MM.1S (cell line): Measurements from ENCODE around the gene POLR3E.

Experiments
- EZH2 ChIP-seq: fragments of 300-600 bp; sonication (generic); optimal IDR thresholded peaks from 2 replicates; pipeline ENCODE3; 2017; ENCODE audit warnings: low read depth, mild to moderate bottlenecking, antibody characterized with exemption, low read length, mixed read lengths
- EZH2phosphoT487 ChIP-seq: fragments of 300-600 bp; sonication (generic); IDR thresholded peaks from 2 replicates; pipeline ENCODE4 v1.6.1; 2018; ENCODE audit warnings: antibody characterized with exemption, low read length
- TF ChIP-seq, protein P1 (sequence below): fragments of 300-600 bp; sonication (generic); IDR thresholded peaks from 2 replicates; pipeline ENCODE4 v1.5.1; 2016; ENCODE audit warnings: antibody characterized with exemption, low read length, mixed read lengths

- TF ChIP-seq, protein P1, sequence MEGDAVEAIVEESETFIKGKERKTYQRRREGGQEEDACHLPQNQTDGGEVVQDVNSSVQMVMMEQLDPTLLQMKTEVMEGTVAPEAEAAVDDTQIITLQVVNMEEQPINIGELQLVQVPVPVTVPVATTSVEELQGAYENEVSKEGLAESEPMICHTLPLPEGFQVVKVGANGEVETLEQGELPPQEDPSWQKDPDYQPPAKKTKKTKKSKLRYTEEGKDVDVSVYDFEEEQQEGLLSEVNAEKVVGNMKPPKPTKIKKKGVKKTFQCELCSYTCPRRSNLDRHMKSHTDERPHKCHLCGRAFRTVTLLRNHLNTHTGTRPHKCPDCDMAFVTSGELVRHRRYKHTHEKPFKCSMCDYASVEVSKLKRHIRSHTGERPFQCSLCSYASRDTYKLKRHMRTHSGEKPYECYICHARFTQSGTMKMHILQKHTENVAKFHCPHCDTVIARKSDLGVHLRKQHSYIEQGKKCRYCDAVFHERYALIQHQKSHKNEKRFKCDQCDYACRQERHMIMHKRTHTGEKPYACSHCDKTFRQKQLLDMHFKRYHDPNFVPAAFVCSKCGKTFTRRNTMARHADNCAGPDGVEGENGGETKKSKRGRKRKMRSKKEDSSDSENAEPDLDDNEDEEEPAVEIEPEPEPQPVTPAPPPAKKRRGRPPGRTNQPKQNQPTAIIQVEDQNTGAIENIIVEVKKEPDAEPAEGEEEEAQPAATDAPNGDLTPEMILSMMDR, result no peak
- no peak for TF ChIP-seq EZH2
- TF ChIP-seq EZH2phosphoT487, result no peak
These were observed 20.4 kb downstream of the POLR3E start for GRCh38 chr16:22317625-22318024.
